ENCODE measurements around the gene SERINC5.

Gene SERINC5

DNA sequence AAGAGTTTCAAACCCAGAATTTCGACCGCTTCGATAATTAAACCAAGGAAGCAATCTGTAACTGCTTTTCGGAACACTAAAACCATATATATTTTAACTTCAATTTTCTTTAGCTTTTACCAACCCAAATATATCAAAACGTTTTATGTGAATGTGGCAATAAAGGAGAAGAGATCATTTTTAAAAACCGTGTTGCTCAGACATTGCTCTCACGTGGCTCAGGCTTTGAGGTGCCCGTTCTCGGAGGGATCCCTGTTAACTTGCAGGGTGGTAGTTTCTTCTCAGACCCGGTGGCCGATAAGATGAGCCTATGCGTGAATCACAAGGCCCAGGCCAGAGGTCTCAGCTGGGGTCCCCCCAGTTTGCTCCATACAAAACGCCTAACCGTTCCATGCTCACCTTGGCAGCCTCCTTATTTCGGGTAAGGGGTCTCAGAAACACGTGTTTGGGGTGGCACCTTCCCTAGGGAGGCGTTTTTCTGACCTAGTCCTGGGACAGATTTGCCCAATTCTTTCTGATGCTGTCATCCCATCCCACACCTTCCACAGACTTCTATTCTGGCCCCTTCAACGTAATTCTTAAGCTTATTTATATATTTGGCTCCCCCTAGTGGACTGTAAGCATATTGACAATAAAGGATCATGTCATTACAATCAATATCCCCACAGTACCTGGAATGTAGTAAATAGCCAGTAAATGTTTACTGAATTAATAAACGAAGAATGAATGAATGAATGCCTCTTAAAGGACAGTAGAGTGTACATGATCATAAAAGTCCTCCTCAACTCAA, 172.6 kb downstream of the SERINC5 start:
- DNase-seq = peak; percentile 73

GRCh38 chr5:80082731-80083100, 173.1 kb downstream of the SERINC5 start:
- peak; percentile 93 for DNase-seq

DNA sequence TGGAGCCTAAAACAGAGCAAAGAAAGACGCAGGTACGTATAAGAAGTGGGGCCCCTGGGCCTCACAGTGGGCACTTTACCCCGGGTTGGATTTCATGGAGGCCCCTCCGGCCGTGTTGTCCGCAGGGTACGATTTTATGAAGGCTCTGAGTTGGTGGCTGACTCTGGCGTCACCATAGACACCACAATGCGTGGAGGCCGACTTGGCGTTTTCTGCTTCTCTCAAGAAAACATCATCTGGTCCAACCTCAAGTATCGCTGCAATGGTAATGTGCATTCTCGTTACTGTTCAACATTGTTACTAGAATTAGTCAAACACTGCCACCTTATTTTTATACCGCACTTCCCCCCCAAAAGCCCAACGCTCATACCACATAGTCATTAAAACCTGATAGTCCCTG, 173.6 kb downstream of the SERINC5 start:
- DNase-seq = no peak

DNA sequence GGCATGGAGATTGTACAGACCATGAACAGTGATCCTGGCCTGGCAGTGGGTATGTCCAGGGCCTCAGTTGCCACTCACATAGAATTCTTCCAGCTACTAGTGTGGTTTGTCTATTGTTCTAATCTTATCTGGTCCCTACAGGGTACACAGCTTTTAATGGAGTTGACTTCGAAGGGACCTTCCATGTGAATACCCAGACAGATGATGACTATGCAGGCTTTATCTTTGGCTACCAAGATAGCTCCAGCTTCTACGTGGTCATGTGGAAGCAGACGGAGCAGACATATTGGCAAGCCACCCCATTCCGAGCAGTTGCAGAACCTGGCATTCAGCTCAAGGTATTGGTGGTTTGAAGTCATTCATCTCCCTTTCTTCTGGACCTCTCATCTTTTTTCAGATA, 176.9 kb downstream of the SERINC5 start:
- no peak for DNase-seq

- DNase-seq = no peak
Measured at GRCh38 chr5:80077051-80077714, 178.7 kb downstream of the SERINC5 start.

DNA sequence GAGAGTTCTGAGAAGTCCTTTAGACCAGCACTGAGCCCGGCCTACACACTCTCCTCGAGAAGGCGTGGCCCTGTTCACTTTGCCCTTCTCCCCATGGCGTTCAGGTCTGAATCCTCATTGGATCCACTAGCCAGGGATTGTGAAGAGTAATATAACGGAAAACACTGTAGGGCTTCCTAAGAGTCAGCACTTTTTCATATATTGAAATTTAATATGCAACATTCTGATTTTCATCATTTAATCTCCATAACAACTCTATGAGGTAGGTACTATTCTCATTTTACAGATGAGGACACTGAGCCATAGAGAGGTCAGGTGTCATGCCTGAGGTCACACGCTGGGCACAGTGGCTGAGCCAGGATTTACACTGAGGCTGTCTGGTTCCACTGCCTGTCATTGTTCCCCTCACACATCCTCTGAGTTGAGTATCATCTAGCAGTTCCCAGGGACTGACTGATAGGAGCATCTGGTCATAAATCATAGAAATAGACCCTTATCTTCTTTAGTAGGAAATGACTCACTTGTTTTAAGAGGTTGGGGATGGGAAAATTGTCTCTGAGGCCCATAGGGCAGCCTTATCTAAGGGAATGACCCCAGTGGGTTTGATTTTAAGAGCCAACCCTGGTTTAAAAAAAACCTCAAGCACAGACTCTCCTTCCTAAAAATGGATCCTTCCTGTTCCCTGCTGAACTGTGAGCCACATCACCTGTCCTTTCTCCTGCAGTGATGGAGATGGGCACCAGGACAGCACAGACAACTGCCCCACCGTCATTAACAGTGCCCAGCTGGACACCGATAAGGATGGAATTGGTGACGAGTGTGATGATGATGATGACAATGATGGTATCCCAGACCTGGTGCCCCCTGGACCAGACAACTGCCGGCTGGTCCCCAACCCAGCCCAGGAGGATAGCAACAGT, 179.5 kb downstream of the SERINC5 start:
- DNase-seq = no peak

- DNase-seq = no peak
Measured at GRCh38 chr5:80072103-80073073, 183.5 kb downstream of the SERINC5 start.

DNA sequence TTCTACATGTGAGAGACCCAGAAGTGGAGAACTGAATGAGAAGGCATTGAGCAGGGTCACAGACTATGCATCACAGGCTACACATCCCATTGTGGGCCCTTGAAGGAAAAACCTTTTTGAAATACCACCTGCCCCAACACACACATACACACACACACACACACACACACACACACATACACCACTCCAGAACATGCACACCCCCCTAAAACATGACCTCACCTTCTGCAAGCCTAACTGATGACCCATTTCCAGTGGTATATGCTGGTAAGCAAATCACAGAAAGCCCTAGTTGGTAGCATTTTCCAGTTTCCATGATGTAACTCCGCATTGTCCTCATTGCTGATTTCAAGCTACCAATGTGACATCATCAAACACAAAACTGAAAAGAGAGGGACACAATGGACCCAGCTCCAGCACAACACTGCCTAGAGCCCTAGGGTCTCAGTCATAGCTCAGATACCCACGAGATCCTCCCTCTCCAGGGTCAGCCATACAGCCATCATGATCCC, 184.3 kb downstream of the SERINC5 start:
- DNase-seq = no peak

GRCh38 chr5:80070338-80071056, 185.4 kb downstream of the SERINC5 start:
- no peak for DNase-seq

GRCh38 chr5:80069918-80070318, 185.9 kb downstream of the SERINC5 start:
- DNase-seq = no peak

- DNase-seq = no peak
Measured at GRCh38 chr5:80069251-80069800, 186.5 kb downstream of the SERINC5 start.

- DNase-seq = no peak
Measured at GRCh38 chr5:80068775-80069174, 187.1 kb downstream of the SERINC5 start.

DNA sequence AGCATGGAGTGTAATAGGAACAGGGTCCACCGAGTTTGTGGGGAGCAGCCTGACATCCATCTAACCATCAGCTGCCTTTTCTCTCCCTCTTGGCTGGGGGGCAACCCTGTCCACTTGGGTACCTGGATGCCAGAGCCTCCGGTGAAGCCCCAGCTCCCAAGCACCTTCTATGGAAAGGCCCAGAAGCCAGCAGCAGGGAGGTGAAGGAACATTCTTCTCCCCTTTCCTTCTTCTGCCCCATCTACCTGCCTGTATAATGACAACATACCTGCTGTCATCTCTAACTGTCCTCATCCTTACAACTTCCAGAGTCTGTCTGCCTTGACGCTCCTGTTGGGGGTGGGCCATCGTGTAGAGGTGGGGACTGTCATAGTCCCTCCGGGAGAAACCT, 187.6 kb downstream of the SERINC5 start:
- DNase-seq = no peak

DNA sequence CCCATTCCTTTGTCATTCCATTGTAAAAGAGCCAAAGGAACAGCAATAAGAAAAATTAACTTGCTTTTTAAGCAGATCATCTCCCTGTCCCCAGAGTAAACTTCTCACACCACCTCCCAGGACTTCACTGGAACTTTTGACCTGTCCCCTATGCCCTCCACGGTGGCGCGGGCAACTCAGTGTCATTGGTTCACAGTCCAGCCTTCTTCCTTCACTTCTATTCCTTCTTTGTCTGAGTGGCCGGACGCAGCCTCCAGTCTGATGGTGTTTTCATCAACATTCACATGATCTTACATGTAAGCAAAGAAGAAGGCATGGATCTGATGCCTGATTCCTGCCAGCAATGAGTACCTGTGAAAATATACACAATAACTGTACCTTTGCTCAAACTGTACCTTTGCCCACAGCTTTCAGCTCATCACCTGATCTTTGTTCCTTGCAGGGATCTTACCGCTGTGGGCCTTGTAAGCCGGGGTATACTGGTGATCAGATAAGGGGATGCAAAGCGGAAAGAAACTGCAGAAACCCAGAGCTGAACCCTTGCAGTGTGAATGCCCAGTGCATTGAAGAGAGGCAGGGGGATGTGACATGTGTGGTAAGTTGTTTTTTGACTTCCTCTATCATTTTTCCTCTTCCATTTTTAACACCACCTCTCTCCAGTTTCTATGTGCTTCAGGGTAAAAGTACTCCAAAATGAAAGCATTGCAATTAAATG, 188.2 kb downstream of the SERINC5 start:
- no peak for DNase-seq

GRCh38 chr5:80067016-80067415, 188.8 kb downstream of the SERINC5 start:
- no peak for DNase-seq

GRCh38 chr5:80064124-80064523, 191.7 kb downstream of the SERINC5 start:
- no peak for DNase-seq
